DMS 273 (cell line): ENCODE measurements around the gene TMEM11.
A peak's percentile ranks its signal among the peaks of the same experiment; 100 is the strongest.
"Not testable (repeated sequence)": the region's sequence is repeated elsewhere in the genome, so short reads cannot be mapped to it uniquely, and the experiment has no call there.

Experiments used
- DNase-seq: peaks from one replicate; lab custom pipeline; 2025; ENCODE audit not compliant: unreplicated experiment; lab: John Stamatoyannopoulos, UW

TMEM11 gene

DNA sequence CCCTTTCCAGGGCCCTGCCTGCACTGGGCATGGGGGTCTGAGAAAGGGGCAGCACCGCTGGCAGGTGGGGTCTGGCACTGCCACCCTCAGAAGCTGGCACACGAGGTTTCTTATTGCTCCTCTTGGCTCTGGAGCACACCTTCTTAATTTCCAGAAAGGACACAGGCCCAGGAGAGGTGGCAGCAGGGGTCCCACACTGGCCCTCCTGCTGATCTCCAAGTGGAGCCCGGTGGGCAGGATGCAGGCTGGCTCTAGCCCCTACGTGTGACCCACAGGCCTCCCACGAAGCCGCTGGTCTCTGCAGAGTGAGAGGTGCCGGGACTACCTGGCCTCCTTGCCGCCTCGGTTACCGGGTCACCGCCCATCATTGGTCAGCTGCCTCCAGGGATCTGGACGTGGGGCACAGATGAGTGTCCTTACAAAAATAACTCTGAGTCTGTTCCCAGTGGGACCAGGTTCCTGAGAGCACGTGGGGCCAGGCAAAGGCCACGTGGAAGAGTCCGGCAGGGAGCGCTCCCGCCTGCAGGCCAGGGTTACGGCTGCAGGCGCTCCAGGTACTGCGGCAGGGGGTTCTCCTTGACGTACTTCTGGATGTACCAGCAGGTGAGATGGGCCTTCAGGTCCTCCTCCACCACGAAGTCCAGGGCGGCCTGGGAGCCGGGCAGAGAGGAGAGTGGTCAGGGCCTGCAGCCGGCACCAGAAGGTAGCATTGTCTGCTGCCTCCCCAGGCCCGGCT, 29.0 kb upstream of the TMEM11 start:
- DNase-seq, result no peak

DNA sequence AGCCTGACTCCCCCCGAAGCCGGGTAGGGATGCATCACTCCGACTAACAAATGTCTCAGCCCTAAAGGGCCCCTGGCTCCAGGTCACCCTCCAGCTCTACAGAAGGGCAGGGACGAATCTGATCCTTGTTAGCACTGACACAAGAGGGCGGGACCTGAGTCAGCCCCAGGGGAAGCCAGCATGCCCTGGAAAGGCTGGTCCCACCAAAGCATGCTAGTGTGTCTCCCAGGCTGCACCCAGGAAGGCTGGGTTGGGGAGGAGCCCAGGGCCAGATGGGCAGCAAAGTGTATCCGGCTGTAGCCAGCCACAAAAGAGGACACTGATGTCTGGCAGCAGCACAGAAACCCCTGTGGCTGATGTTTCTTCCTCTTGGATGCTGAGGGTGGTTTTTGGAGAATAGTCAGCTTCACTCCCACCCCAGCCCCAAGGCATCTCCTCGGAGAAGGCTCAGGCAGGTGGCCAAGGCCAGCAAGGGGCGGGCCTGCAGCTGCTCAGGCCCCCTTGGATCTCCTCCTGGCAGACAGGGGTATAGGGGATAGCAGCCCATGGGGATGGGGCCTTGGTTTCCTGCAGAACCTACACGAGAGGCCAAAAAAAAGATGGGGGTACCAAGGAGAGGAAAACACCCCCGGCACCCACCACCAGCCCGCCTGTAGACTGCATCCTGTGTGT, 28.2 kb upstream of the TMEM11 start:
- DNase-seq, result no peak

DNA sequence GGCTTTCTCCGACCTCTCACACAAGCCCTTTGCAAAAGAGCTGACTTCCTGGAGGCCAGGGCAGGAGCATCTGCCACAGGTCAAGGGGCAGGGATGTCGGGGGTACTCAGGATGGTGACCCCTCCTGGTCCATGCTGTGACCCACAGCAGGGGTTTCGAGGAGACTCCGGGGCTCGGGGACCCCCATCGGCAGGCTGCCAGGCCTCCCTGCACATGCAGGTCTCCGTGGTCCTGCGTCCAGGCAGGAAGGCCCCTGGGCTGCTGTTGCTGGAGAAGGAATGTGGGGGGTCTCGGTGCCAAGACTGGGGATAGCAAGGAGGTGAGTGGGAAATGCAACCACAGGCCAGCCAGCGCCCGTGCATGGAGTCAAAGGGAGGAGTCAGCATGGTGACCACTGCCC, 27.6 kb upstream of the TMEM11 start:
- DNase-seq, result no peak

DNA sequence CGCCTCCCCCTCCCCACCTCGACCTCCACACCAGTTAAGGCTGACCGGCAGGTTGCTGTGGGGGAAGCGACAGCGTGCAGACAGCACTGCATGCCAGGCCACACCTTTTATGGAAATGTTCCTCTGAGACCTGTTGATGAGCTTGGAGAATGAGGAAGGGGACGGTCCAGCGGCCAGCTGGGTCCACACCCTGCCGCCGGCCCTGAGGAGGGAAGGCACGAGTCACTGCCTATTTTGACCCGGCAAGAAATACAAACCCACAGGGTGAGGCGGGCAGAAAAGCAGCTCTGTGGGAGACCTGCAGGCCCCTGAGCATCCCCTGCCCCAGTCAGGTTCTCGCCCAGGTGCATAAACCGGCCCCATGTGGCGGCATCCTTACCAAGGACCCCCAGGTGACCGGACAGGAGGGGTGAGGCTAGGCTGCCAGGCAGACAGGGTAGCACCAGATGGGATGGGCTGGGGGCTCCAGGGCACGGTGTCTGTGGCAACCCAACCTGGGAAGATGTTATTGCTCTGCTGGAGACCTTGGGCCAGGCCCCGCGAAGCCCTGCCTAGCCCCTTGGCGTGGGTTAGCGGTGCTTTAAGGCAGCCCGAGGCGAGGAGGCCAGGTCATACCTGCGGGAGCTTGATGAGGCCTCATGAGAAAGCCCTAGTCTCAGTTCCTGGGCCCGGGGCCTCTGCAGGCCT, 26.6 kb upstream of the TMEM11 start:
- no peak for DNase-seq

DNA sequence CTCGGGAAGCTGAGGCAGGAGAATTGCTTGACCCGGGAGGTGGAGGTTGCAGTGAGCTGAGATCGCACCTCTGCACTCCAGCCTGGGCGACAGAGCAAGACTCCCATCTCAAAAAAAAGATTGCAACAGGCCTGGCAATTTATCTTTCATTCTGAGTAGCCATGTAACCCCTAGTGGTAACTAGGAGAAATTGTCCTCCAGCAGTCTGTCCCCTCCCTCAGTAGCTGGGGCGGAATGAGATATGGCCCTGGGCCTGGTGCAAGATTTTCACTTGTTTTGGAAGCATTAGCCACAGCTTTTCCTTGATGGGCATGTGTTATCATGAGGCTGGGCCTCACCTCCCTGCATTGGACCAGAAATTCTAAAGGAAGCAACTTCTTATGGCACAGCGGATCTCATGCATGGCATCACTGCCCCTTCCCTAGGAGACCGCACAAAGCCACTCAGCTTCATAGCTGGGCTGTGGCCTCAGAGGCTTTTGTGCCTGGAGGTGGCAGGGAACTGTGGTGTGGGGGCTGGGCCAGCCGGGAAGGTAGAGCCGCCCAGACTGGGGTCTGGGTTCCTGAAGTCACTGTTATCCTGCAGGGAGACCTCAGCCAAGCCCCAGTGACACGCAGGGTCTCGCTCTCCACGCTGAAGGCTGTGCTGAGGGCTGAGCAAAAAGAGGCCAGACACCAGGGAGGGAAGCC, 25.9 kb upstream of the TMEM11 start:
- peak; percentile 36 for DNase-seq

DNA sequence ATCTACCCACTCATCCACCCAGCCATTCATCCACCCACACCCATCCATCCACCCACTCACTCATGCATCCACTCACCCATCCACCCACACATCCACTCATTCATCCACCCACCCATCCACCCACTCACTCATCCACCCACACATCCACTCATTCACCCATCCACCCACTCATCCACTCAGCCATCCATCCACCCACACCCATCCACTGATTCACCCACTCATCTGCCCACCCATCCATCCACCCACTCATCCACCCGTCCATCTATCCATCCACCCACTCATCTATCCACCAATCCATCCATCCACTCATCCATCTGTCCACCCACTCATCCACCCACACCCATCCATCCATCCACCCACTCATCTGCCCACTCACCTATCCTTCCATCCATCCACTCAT, 22.0 kb upstream of the TMEM11 start:
- no peak for DNase-seq

DNA sequence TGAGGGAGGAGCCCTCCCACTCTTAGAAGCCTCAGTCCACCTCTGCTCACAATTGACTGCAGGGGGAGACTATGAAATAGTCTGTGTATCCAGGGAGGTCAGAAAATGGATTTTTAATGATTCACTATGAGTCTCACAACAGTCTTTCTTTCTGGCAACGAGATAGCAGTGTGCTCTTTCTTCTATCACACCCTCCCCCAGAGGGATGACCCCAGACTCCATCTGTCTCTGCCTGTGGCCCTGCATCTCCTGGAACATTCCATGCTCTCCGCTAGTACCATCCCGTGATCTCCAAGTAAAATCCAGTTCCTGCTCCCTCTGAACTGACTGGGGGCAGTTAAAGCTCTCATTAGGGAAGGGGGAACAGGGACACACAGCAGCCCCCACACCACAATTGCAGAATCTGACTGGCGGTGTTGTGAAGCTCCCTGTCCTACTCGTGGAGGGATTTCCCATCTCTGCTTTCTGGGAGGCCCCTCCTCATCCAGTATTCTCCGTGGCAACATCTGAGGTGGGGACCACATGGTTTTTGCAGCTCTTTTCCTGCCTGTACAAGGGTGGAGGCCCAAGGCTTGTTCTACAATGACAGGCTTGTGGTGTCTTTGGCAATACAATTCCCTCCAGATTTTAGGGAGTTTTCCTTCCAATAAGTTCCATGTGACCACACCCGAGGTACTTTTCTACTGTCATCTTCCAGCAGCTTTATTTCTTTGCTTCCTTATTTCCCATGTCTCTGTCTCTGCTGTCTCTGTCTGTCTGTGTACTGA, 19.8 kb upstream of the TMEM11 start:
- no peak for DNase-seq

DNA sequence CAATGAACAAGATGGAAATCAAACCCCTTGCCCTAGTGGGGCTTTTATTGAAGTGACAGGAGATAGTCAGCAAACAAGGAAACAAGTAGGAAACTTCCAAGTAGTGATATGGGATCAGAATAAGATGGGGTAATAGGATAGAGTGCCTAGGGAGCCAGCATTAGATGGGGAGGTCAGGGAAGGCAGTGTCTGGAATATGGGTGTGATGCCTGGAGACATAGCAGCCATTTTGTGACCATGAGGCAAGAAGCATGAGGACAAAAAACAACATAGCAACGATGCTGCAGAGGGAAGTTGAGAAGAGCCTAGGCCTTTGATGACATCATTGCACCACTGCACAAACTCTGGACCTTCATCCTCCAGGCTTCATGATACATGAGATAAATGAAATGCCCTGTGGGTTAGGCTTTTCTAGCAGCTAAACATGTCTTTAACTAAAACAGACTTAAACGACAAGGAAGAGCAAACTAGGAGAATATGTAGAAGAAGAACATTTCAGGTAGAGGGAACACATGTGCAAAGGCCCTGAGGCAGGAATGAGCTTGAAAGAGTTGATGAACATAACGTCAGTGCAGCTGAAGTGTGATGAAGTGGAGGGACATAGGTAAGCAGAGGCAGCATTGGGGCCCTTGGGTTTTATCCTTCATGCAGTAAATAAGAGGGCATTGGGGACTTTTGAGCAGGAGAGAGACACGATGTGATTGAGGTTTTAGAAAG, 18.2 kb upstream of the TMEM11 start:
- no peak for DNase-seq

DNA sequence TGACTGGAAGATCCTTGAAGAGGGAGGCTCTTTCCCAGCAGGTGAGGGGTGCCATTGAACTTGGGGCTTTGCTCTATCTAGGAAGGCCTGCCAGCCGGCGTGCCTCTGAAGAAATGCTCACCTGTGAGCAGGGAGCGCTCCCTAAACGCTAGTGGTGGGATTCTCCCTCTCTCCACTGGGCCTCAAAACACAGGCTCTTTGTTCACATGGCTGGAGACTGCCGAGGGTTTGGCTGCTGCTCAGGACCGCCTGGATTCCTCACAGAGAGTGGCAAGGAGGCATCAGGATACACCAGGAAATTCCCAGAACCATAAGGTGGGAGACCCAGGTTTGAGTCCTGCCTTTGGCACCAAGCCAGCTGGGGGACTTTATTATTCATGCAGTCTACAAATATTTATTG, 17.6 kb upstream of the TMEM11 start:
- DNase-seq, result no peak

DNA sequence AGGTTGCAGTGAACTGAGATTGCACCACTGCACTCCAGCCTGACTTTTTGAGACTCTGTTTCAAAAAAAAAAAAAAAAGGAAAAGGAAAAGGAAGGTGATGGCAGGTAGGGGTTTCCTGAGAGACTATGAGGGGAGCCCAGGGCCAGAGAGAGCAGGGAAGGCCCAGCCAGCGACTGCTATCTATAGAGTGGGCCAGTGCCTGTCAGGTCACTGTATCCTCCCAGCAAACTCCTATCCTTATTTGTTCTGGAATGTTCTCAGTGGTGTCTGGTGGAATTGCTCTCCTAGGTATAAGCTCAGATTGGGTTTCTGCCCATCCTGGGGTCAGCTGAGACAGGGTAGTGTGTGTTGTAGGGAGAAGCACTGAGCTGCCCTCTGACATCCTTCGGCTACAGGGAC, 14.9 kb upstream of the TMEM11 start:
- DNase-seq, result no peak

DNA sequence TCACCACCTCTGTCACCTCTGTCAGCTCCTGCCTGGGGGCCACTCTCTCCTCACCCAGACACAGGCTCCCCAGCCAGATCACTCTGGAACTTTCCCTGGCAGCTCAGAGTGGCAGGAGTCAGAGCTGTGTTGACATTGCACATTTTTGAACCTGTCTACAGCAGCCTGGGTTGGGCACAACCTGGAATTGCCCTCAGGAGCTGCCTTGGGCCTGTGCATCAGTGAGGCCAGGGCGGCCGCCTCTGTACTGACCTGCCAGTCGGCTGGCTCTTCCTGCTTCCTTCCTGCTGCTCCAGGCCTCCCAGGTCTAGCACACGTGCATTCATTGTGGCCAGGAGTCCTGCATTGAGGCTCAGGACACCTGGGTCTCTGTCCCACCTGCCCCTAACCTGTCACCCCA, 14.2 kb upstream of the TMEM11 start:
- DNase-seq, result no peak

DNA sequence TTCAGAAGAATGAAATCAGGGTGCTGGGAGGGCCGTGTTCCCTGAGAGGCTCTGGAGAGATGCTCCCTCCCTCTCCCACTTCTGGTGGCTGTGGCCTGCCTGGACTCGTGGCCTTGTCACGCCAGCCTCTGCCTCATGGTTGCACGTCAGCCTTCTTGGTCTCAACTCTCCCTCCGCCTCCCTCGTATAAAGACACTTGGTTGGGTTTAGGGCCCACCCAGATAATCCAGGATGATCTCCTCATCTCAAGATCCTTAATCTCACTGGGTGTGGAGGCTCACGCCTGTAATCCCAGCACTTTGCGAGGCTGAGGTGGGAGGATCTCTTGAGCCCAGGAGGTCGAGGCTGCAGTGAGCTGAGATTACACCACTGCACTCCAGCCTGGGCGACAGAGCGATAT, 13.3 kb upstream of the TMEM11 start:
- not testable (repeated sequence) for DNase-seq

DNA sequence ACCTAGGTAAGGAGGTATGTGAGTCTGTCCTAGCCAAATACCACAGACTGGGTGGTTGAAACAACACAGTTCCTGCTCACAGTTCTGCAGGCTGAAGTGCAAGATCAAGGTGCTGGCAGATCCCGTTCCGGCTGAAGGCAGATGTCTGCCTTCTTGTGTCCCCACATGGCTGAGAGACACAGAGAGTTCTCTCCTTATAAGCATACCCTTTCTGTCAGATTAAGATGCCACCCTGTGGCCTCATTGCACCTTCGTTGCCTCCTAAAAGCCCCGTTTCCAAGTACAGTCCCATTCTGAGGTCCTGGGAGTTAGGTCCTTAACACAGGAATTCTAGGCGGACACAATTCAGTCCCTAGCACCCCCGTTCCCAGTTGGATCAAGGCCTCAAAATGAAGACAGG, 9.1 kb upstream of the TMEM11 start:
- DNase-seq, result no peak

DNA sequence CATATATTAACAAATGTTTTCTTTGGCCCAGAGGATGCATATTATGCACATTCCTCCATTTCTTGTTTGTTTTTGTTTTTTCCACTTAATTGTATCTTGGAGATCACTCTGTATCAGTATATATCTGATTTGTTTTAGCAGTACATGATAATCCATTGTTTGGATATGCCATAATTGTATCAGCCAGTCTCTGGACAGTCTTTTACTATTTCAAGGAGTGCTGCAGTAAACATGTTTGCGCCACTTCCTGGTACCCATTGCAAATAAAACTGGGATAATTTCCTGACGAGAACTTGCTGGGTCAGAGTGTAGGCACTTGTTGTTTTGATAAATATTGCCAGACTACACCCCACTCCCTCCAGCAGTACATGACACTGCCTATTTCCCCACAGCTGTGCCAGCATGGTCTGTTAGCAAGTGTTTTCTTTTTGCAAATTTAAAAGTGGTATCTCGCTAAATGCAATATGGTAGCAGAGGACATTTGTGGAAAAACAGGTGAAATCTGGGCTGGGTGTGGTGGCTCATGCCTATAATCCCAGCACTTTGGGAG, 4.9 kb upstream of the TMEM11 start:
- no peak for DNase-seq

DNA sequence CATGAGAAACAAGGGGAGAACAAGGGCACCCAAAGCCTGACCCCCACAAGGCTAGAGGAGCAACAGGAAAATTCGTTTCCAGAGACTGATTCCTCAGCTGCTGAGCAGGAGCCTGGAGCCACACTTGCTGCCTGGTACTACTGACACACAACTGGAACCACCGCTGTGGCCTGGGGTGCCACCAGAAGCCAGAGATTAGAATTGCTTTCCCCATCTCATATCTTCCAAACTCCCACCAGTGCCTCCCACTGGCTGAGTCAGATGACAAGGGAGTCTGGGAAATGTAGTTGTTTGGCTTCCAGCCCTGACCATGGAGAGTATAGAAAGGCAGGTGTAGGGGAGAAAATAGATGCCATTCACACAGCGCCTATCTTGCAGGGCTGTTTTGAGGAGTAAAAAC, 4.1 kb upstream of the TMEM11 start:
- DNase-seq, result peak; percentile 61

DNA sequence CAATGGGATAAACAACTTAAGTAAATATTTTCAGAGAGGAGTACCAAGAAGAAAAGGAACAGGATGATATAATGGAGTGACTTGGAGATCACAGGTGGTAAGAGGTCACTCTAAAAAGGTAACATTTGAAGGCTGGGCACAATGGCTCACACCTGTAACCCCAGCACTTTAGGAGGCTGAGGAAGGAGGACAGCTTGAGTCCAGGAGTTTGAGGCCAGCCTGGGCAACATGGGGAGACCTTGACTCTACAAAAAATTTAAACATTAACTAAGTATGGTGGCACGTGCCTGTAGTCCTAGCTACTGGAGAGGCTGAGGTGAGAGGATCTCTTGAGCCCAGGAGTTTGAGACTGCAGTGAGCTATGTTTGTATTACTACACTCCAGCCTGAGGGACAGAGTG, 3.4 kb upstream of the TMEM11 start:
- DNase-seq, result no peak

DNA sequence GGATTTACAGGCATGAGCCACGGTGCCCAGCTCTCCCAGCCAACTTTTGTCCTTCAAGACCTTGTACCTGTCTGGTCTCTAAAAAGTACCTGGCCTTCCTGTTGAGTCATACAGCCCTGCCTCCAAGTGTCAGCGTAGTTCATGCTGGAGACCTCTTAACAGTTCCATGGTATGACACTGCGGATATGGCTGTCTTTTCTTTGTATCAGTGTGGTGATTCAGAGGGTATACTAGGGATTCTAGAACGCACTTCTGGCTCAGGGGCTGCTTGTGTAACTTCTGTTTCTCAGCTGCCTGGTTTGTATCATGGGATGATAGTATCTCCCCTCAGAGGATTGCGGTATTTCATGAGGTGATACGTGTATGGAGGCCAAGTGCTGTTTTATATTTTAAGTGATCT, 2.0 kb upstream of the TMEM11 start:
- no peak for DNase-seq

DNA sequence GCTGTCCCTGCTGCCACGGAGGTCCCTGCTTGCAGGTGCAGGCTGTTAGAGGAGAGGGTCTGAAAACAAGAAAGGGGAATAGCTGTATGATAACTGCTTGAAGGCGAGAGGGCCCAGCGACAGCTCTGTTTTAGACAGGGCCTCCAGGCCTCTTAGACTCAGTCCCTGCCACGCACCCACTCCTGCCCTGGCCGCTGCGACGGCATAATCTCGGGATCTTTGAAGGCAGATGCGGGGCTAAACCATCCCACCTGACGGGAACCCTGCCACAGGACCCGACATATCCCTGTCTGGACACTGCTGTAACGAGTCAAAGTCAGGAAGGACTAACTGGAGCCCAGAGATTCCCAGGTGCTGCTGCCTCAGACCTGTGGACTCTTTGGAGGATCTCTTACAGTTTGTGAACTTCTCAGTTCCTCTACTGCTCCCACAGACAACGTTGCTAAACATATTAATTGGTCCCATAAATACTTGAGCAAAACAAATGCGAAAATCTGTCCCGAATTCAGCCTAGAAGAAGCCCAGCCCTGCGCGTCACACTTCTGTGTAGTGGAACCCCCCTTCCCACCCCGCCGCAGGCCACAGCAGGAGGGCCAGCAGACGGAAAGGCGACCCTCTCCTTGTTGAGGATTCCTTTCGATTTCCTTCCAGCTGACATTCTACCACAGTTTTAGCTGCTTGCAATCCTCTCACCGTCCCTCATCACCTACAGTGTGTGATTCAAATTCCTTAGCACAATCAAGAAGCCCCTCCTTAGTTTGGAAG, 998 bp upstream of the TMEM11 start:
- no peak for DNase-seq

DNA sequence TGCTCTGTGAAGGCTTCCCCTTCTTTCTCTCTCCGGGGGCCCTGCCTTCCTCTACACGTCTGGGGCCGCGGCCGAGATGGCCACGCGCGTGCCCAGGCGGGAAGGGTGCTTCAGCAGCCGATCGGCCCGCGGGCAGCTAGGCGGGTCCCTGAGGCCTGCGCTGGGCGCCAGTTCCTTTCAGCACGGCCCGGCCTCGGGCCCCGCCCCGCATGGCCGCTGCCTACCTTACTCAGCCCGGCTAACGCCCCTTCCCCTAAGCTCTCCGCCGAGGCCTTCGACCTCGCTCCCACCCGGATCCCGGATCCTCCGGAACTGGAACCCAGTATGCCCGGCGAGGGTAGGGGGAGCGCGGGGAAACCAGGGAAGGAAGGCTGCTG, 335 bp downstream of the TMEM11 start:
- DNase-seq, result peak; percentile 55
